Esophagus (tissue), 2 donors: ENCODE results near the gene CMTM4. TPM values are rescaled to one million over a fixed set of nuclear protein-coding genes. Genes with fewer than 3 reads are reported as not detected.
"Not testable (repeated sequence)": the region's sequence is repeated elsewhere in the genome, so short reads cannot be mapped to it uniquely, and the experiment has no call there.

Experiments used
- H3K27ac ChIP-seq, 2 donors: one replicate each; pipeline ENCODE4 v1.5.1; 2013; ENCODE audit warnings: low read depth in 2 of 2, mild to moderate bottlenecking in 2 of 2, inconsistent platforms in 1 of 2, low read length in 1 of 2, moderate library complexity in 1 of 2
- H3K27me3 ChIP-seq, 2 donors: one replicate each; pipeline ENCODE4 v1.6.1; 2013; ENCODE audit warnings: low read length in 2 of 2, control low read depth in 1 of 2, mild to moderate bottlenecking in 1 of 2; ENCODE audit not compliant: insufficient read depth in 2 of 2, control insufficient read depth in 1 of 2
- H3K36me3 ChIP-seq, 2 donors: one replicate each; pipeline ENCODE4 v1.6.1; 2013; ENCODE audit warnings: low read length in 1 of 2; ENCODE audit not compliant: control insufficient read depth in 2 of 2, insufficient read depth in 2 of 2
- H3K4me1 ChIP-seq, 2 donors: one replicate each; pipeline ENCODE4 v1.6.1; 2013; ENCODE audit warnings: low read length in 1 of 2; ENCODE audit not compliant: control insufficient read depth in 2 of 2, insufficient read depth in 2 of 2
- H3K4me3 ChIP-seq, 2 donors: one replicate each; pipeline ENCODE4 v1.5.1; 2013; ENCODE audit warnings: low read length in 2 of 2, mild to moderate bottlenecking in 2 of 2, low read depth in 1 of 2, moderate library complexity in 1 of 2
- H3K9me3 ChIP-seq, 2 donors: one replicate each; pipeline ENCODE4 v1.6.1; 2013; ENCODE audit warnings: mild to moderate bottlenecking in 2 of 2, low read depth in 1 of 2, low read length in 1 of 2, moderate library complexity in 1 of 2; ENCODE audit not compliant: control insufficient read depth in 2 of 2, insufficient read depth in 1 of 2
- WGBS, 2 donors: extraction: QIAGEN DNeasy Blood & Tissue Kit; methylation state at CpG; one replicate each; pipeline ENCODE4 v1.1.7; 2013; 5-methylcytosine and 5-hydroxymethylcytosine counted together
- polyA plus RNA-seq, 2 donors: library from polyadenylated mRNA; stranded (reverse); fragments of 200-250 nt; gene quantifications; one replicate each; pipeline ENCODE4 v1.2.3, GENCODE V29; 2013
- donor health status: healthy with polysubstance abuse.
- donor health status: Bipolar disorder and iron deficiency.

CMTM4 gene
- polyA plus RNA-seq, 2 donors, result 5.1 to 7.3 TPM

DNA sequence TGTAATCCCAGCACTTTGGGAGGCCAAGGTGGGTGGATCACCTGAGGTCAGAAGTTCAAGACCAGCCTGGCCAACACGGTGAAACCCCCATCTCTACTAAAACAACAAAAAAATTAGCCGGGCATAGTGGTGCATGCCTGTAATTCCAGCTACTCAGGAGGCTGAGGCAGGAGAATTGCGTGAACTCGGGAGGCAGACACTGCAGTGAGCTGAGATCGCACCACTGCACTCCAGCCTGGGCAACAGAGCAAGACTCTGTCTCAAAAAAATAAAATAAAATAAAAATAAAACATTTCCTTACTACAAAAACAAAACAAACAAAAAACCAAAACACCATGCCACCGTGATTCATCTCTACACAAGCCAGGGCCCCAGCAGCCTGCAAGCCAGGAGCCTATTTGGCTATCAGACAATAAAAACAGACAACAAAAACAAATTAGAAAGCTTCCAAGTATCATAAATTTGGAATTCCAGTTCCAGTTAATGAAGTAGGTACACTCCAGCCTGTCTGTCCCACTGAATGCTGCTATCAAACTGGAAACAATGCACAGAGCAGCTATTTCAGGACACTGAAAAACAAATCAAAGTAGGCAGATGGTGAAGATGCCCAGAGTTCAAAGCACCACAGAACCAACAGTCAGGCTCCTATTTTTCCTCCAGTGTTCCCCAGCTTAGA lies 34.7 kb downstream of the CMTM4 start:
- not testable (repeated sequence) for H3K27me3 ChIP-seq, H3K27ac ChIP-seq, H3K36me3 ChIP-seq, H3K4me1 ChIP-seq, H3K4me3 ChIP-seq, H3K9me3 ChIP-seq
- 71 to 76% methylated on average over 6 of the region's 6 CpGs for WGBS, 2 donors

DNA sequence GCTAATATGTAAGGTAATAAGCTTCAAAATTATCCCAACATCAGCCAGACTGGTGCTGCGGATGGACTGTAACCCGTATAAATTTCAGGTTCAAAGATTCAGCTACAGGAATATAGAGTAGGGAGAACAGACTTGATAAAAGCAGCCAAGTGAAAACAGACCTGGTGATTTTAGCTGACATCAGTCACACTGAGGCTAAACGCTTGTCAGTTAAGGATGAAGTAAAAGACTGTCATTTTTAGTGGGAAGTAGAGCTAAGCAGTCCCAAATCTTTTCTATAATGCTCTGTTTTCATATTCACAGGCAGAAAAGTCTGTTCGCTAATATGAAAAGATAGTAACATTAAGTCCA lies 35.4 kb downstream of the CMTM4 start:
- Histone ChIP-seq H3K4me3 (no peak overlapping the region), H3K9me3 (no peaks in the 10 kb centered on the region), H3K27me3 (no peaks in the 10 kb centered on the region), H3K4me1 (peaks cover 0 to 3% of the 10 kb centered on the region in 2 donors), H3K36me3 (no peaks in the 10 kb centered on the region), H3K27ac (peak overlapping the region in 1 of 2 donors; percentile 58)
- WGBS, 2 donors, result 63 to 64% methylated on average over 4 of the region's 4 CpGs

DNA sequence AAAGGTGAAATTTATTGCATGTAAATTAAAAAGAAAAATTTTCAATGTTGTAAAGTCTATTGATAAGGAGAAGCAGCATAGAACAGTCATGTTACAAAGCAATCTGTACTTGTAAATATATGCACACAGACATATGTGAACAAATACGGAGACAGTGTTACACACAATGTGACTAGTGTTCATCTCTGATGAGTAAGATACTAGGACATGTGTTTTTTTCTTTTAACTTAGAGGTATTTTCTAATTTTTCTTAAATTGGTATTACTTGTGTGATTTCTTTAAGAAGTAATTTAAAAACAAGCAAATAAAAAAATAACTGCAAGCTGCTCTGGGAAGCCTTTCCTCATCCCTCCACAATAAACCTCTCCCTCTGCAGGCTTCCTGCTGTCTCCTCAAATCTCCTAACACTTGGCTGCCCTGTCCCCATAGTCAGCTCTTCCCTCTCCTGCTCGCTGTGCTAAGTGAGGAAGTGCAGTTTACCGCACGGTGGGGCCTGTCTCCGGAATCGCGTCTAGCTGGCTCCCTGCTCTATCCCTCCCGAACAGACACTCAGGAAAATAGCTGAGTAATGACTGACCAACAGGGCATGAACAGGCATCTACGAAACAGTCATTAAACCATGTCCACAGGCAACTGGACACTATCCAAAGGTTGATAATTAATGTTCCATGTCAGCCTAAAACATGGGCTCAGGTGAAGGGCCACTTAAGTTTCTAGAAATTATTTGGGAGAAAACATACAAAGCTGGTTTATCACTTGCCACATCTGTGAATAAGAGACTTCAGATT lies 35.9 kb downstream of the CMTM4 start:
- H3K4me3 ChIP-seq, result no peak overlapping the region
- peak overlapping the region; percentile 38 to 58 for H3K27ac ChIP-seq
- no peaks in the 10 kb centered on the region for H3K36me3 ChIP-seq
- H3K4me1 ChIP-seq, result peaks cover 0 to 3% of the 10 kb centered on the region in 2 donors
- no peaks in the 10 kb centered on the region for H3K9me3 ChIP-seq
- WGBS, 2 donors, result 11 to 15% methylated on average over 9 of the region's 9 CpGs
- no peaks in the 10 kb centered on the region for H3K27me3 ChIP-seq

DNA sequence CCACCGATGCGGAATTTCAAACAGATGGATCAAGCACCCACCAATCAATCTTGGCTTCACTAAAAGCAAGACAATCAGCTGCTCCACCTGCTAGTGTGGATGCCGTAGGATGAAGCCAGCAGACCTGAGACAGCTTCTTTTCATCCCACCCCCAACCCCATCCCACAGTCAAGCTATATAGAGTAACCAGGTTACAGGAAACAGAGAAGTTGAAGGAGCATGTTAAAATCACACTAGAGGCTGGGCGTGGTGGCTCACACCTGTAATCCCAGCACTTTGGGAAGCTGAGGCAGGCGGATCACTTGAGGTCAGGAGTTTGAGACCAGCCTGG lies 37.7 kb downstream of the CMTM4 start:
- Histone ChIP-seq H3K27me3 (no peaks in the 10 kb centered on the region), H3K4me3 (no peak overlapping the region), H3K9me3 (no peaks in the 10 kb centered on the region), H3K27ac (no peak overlapping the region), H3K36me3 (no peaks in the 10 kb centered on the region), H3K4me1 (peaks cover 0 to 5% of the 10 kb centered on the region in 2 donors)
- 99% methylated on average over 5 of the region's 5 CpGs for WGBS, 2 donors

DNA sequence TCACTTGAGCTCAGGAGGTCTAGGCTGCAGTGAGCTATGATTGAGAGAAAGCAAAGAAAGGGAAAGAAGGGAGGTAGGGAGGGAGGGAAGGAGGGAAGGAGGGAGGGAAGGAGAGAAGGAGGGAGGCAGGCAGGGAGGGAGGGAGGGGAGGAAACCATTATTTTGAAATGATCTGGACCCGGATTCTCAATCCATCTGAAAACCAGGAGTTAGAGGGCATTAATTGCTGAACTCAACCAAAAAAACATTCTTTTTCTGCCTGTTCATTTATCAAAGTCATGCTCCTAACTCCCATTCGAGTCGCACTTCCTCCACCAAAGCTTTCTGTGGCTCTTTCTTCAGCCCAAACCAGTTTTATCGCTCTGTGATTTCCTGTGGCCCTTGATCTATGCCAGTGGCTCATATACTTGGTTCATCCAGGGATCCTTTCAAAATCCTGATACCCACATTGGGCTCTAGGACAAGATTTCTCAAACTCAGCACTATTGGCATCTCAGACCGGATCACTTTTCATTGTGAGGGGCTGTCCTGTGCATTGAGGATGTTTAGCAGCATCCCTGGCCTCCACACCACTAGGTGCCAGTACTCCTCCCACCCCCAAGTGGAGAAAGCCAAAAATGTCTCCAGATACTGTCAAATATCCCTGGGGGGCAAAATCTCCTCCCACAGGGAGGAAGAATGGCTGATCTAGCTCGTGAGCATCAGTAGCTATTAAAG lies 38.2 kb downstream of the CMTM4 start:
- 57 to 61% methylated on average over 6 of the region's 6 CpGs for WGBS, 2 donors
- Histone ChIP-seq H3K4me1 (peaks cover 0 to 5% of the 10 kb centered on the region in 2 donors), H3K27ac (no peak overlapping the region), H3K36me3 (no peaks in the 10 kb centered on the region), H3K9me3 (no peaks in the 10 kb centered on the region), H3K4me3 (no peak overlapping the region), H3K27me3 (no peaks in the 10 kb centered on the region)

DNA sequence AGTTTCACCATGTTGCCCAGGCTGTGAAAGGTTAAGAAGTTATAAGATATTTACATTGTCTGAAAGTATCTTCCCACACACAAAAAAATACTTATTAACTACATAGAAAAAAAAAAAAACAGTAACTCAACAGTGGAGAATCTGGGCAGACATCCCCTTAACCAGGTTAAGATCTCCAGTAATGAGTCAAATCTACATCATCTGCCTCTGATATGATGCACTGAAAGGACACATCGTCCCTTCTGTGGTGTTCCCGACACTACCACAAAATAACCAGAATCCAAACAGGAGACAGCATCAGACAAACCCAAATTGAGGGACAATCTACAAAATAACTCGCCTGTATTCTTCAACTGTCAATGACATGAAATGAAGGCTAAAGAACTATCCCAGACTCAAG lies 40.0 kb downstream of the CMTM4 start:
- H3K4me3 ChIP-seq, result no peak overlapping the region
- peaks cover 0 to 5% of the 10 kb centered on the region in 2 donors for H3K4me1 ChIP-seq
- no peaks in the 10 kb centered on the region for H3K27me3 ChIP-seq
- no peak overlapping the region for H3K27ac ChIP-seq
- no peaks in the 10 kb centered on the region for H3K9me3 ChIP-seq
- WGBS, 2 donors, result 82 to 86% methylated on average over 3 of the region's 3 CpGs
- no peaks in the 10 kb centered on the region for H3K36me3 ChIP-seq

DNA sequence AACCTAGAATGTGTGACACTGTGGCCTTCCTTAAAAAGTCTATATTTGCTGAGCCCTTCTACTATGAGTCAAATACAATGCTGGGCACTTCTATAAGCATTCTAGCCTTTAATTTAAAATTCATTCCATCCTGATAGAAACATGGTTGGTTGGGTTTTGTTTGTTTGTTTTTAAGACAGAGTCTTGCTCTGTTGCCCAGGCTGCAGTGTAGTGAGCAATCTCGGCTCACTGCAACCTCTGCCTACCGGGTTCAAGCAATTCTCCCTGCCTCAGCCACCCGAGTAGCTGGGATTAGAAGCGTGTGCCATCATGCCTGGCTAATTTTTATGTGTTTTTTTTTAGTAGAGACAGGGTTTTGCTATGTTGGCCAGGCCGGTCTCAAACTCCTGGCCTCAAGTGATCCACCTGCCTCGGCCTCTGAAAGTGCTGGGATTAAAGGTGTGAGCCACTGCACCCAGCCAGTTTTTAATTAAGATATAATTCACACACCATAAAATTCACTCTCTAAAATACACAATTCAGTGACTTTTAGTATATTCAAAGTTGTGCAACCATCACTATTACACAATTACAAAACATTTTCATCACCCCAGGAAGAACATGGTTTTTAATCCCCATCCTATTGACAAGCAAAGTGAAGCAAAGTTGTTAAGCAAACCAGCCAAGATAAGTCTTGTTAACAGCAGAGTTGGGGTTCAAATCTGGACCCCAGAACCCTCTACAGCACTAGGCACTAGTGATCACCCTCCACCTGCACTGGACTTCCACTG lies 42.8 kb downstream of the CMTM4 start:
- WGBS, 2 donors, result 53 to 66% methylated on average over 6 of the region's 6 CpGs
- no peaks in the 10 kb centered on the region for H3K9me3 ChIP-seq
- H3K4me1 ChIP-seq, result peaks cover 0 to 8% of the 10 kb centered on the region in 2 donors
- no peaks in the 10 kb centered on the region for H3K36me3 ChIP-seq
- no peak overlapping the region for H3K27ac ChIP-seq
- H3K4me3 ChIP-seq, result no peak overlapping the region
- no peaks in the 10 kb centered on the region for H3K27me3 ChIP-seq

DNA sequence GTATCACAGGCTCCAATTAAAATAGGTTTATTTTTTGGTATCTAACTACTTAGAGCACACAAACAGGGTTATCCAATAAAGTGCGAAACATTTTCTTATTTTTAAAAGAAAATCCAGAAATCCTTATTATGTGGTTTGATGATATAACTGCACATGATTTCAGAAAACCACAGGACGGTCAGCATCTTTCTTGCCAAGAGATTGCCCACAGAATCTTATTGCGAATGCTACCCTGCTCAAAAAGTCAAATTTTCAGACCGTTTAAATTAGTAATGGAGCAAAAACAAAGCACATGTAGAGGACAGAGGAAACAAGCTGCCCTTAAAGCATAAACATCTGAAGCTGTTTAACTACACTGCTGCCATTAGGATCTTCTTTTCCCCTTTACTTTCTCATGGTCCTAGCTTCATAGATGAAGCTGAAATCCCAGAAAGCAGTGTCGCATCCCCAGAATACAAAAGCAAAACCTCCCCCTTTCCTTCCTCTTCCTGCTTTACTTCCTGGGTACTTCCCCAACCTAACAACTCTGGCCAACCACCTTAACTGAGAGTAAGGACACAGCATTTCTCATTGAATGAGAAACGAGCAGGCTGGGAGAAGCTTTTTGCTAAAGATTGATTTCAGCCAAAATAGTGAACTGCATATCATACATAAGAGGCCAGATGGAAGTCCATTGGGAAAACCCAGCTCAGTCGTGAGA lies 43.7 kb downstream of the CMTM4 start:
- no peaks in the 10 kb centered on the region for H3K36me3 ChIP-seq
- no peak overlapping the region for H3K4me3 ChIP-seq
- WGBS, 2 donors, result 67 to 71% methylated on average over 7 of the region's 7 CpGs
- H3K27ac ChIP-seq, result no peak overlapping the region
- peaks cover 0 to 8% of the 10 kb centered on the region in 2 donors for H3K4me1 ChIP-seq
- H3K27me3 ChIP-seq, result no peaks in the 10 kb centered on the region
- H3K9me3 ChIP-seq, result no peaks in the 10 kb centered on the region

DNA sequence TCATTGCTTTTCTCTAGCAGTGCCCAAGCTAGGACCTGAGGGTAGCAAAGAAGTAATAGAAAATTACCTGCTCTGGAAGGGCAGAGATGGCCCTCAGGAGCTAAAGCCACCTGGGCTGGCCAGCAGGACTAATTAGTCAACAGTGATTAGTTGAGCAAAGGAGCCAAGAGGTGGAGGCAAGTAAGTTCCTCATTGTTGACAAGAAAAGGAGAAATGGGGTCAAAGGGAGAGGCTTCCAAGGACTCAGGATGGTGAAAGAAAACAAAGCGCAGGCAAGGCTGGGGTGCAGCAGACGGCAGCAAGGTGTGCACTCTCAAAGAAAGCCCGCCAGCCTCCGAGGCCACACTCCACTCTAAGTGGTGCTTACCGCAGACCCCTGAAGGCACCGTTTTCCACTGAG lies 44.6 kb downstream of the CMTM4 start:
- no peaks in the 10 kb centered on the region for H3K27me3 ChIP-seq
- H3K27ac ChIP-seq, result no peak overlapping the region
- H3K36me3 ChIP-seq, result no peaks in the 10 kb centered on the region
- no peak overlapping the region for H3K4me3 ChIP-seq
- 91% methylated on average over 6 of the region's 6 CpGs for WGBS, 2 donors
- H3K4me1 ChIP-seq, result peaks cover 0 to 8% of the 10 kb centered on the region in 2 donors
- no peaks in the 10 kb centered on the region for H3K9me3 ChIP-seq
